ENCODE results near the gene RBM6.

GRCh38 chr3:49906073-49906743, 33.7 kb upstream of the RBM6 start:
- TF ChIP-seq CTCF (IDR thresholded peaks at IDR 0.05; ENCODE audit: low read length): peak; percentile 81
- TF ChIP-seq EZH2 (IDR thresholded peaks at IDR 0.05; ENCODE audit: borderline replicate concordance, low read length): no peak

All from OCI-LY1 (cell line).